Neural cell (in vitro differentiated cells): ENCODE data around the gene KIAA0586. TPM values are rescaled to one million over a fixed set of nuclear protein-coding genes. Genes with fewer than 3 reads are reported as not detected.

Source experiments
- H2AFZ ChIP-seq: fragments of 200-600, 300-800 bp; sonication (generic), shearing (Covaris generic); 2 replicates; pipeline ENCODE4 v1.6.0; 2014; ENCODE audit warnings: low read depth, mild to moderate bottlenecking, antibody characterized with exemption, low read length, moderate library complexity
- H3F3A ChIP-seq: fragments of 200-600 bp; shearing (Covaris generic); 2 replicates; pipeline ENCODE4 v1.6.1; 2016; ENCODE audit warnings: mild to moderate bottlenecking, moderate library complexity, mixed read lengths, antibody characterized with exemption, low read length; ENCODE audit not compliant: insufficient read depth, poor library complexity, severe bottlenecking
- H3K27ac ChIP-seq: fragments of 200-600, 300-800 bp; sonication (generic), shearing (Covaris generic); 2 replicates; pipeline ENCODE4 v1.5.1; 2014; ENCODE audit warnings: mild to moderate bottlenecking, low read length, moderate library complexity
- H3K27me3 ChIP-seq: fragments of 300-800, 200-600 bp; sonication (generic), shearing (Covaris generic); 2 replicates; pipeline ENCODE4 v1.6.0; 2014; ENCODE audit warnings: mild to moderate bottlenecking, low read depth, low read length, moderate library complexity; ENCODE audit not compliant: insufficient read depth
- H3K36me3 ChIP-seq: fragments of 300-800, 200-600 bp; sonication (generic), shearing (Covaris generic); 2 replicates; pipeline ENCODE4 v1.5.1; 2014; ENCODE audit warnings: mild to moderate bottlenecking, antibody characterized with exemption, low read length, moderate library complexity; ENCODE audit not compliant: insufficient read depth
- H3K4me2 ChIP-seq: fragments of 300-800, 200-600 bp; sonication (generic), shearing (Covaris generic); 2 replicates; pipeline ENCODE4 v1.6.0; 2014; ENCODE audit warnings: mild to moderate bottlenecking, low read length
- H3K4me3 ChIP-seq: fragments of 300-800, 200-600 bp; sonication (generic), shearing (Covaris generic); 2 replicates; pipeline ENCODE4 v1.5.1; 2014; ENCODE audit warnings: mild to moderate bottlenecking, low read length, moderate library complexity
- H3K79me2 ChIP-seq: fragments of 200-600 bp; shearing (Covaris generic); replicated peaks from 2 replicates; pipeline ENCODE4 v1.6.0; 2014; ENCODE audit warnings: mild to moderate bottlenecking, low read length, moderate library complexity; ENCODE audit not compliant: insufficient read depth
- H3K9ac ChIP-seq: fragments of 300-800, 200-600 bp; sonication (generic), shearing (Covaris generic); 2 replicates; pipeline ENCODE4 v1.6.1; 2016; ENCODE audit warnings: mild to moderate bottlenecking, low read length, mixed read lengths
- H3K9me2 ChIP-seq: fragments of 200-600 bp; shearing (Covaris generic); 2 replicates; pipeline ENCODE4 v1.6.1; 2016; ENCODE audit warnings: mild to moderate bottlenecking, low read length, mixed read lengths; ENCODE audit not compliant: insufficient read depth
- H3K9me3 ChIP-seq: fragments of 200-600, 300-800 bp; sonication (generic), shearing (Covaris generic); 2 replicates; pipeline ENCODE4 v1.6.1; 2016; ENCODE audit warnings: mild to moderate bottlenecking, mixed run types, low read length, moderate library complexity, mixed read lengths
- H4K20me1 ChIP-seq: fragments of 200-600 bp; shearing (Covaris generic); 2 replicates; pipeline ENCODE4 v1.6.1; 2016; ENCODE audit warnings: mild to moderate bottlenecking, mixed run types; ENCODE audit not compliant: insufficient read depth
- EP300 ChIP-seq: fragments of 450-650 bp; conservative IDR thresholded peaks from 2 replicates; pipeline ENCODE4 v1.6.1; 2014; ENCODE audit warnings: antibody characterized with exemption, mild to moderate bottlenecking, moderate library complexity; ENCODE audit not compliant: poor library complexity, severe bottlenecking
- EZH2 ChIP-seq: fragments of 200-600, 300-800 bp; shearing (Covaris generic), sonication (generic); IDR thresholded peaks from 2 replicates; pipeline ENCODE4 v1.6.1; 2014; ENCODE audit warnings: antibody characterized with exemption, low read length, borderline replicate concordance, mild to moderate bottlenecking; ENCODE audit not compliant: insufficient read depth, poor library complexity, severe bottlenecking
- MXI1 ChIP-seq: fragments of 450-650 bp; conservative IDR thresholded peaks from 2 replicates; pipeline ENCODE4 v1.6.1; 2014; ENCODE audit warnings: antibody characterized with exemption, mild to moderate bottlenecking; ENCODE audit not compliant: poor library complexity, severe bottlenecking
- POLR2AphosphoS5 ChIP-seq: IDR thresholded peaks from 2 replicates; pipeline ENCODE4 v1.6.1; 2012
- RAD21 ChIP-seq: fragments of 450-650 bp; conservative IDR thresholded peaks from 2 replicates; pipeline ENCODE4 v1.6.1; 2014; ENCODE audit warnings: antibody characterized with exemption, mild to moderate bottlenecking, moderate library complexity
- SMC3 ChIP-seq: fragments of 450-650 bp; conservative IDR thresholded peaks from 2 replicates; pipeline ENCODE4 v1.6.1; 2014; ENCODE audit warnings: antibody characterized with exemption, mild to moderate bottlenecking, moderate library complexity; ENCODE audit not compliant: poor library complexity
- TAF1 ChIP-seq: IDR thresholded peaks from 2 replicates; pipeline ENCODE4 v1.6.1; 2012; ENCODE audit warnings: low read depth
- polyA plus RNA-seq: library from polyadenylated mRNA; depleted of rRNA; stranded (reverse); fragments of >200 nt; gene quantifications from 2 replicates; pipeline ENCODE4 v1.2.3, GENCODE V29; 2014
- TF ChIP-seq, protein P1 (sequence below): IDR thresholded peaks from 2 replicates; pipeline ENCODE4 v1.6.1; 2012; ENCODE audit warnings: borderline replicate concordance
- TF ChIP-seq, protein P2 (sequence below): fragments of 450-650 bp; IDR thresholded peaks from 2 replicates; pipeline ENCODE4 v1.5.1; 2014; ENCODE audit warnings: antibody characterized with exemption, mild to moderate bottlenecking, moderate library complexity; ENCODE audit not compliant: poor library complexity, severe bottlenecking

Gene KIAA0586
- polyA plus RNA-seq, 1 donor from 2014 or later: 8.0 TPM

DNA sequence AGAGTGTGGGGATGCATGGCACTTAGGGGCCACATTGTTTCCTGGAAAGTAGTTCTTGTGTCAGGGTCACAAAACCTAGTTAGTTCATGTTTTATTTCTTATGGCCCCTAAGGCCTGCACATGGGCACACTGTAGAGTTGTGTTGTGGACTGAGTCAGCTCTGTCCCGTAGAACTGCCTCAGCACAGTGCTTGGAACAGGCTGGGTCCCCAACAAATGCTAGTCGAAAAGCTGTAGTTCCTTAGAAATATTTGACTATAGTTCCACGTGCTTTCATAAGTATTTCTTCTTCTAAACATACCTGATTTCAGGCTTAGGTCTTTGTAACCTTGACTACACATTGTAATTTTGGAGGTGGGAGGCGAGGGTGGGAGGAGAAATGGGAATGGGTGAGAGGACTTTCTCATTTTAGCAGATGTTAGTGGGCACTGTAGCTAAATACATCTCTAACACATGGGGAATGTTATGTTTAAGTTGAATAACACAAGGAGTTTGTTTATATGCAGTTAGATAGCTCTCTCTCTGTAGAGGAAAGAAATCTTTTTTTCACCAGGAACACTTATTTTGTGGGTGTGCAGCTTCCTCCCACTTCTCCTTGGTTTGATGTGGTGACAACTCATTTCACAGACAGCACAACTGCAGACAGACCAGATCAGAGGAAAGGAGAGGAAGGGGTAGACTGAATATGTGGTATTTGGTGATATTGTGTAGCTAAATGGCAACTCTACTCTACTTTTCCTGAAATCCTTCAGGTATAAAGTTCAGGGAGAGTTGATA lies 170.7 kb downstream of the KIAA0586 start:
- no peak overlapping the region for H2AFZ ChIP-seq

DNA sequence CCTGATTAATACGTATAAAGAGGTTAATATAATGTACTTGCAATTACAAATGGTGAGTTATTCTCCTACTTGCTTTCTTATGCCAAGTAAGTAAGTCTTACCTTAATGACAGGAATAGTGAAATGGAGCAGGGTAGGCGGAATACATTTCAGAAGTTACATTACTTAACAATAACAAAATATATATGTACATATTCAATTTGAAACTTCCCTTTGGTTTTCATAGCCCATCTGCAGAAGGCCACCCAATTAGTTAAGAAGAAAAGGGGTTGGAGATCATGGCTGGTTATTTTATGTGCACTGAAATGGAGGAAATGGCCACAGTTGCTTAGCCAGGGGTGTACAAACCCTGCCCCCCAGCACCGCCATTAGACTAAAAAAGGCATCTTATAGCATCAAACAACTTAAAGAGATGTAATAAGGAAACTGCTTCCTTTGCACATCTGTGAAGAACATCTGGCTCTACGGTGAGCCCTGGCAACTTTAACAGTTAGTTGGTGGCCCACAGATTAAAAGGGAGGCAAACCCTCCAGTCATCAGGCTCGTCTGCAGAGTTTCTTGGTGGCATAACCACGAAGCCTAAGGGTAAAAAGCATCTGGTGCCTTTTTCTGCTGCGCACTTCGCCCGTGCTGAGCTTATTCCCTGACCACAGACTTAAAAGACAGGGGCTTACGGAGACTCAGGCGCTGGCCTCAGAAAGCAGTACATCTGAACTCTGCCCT lies 171.4 kb downstream of the KIAA0586 start:
- H3K9me2 ChIP-seq: no peaks in the 10 kb centered on the region
- no peak overlapping the region for H3K9ac ChIP-seq
- H3K79me2 ChIP-seq: no peaks in the 10 kb centered on the region
- no peak overlapping the region for H3K4me3 ChIP-seq
- no peak overlapping the region for H3K27ac ChIP-seq
- no peaks in the 10 kb centered on the region for H3K27me3 ChIP-seq
- no peaks in the 10 kb centered on the region for H3K36me3 ChIP-seq
- no peaks in the 10 kb centered on the region for H4K20me1 ChIP-seq
- no peak for TF ChIP-seq SMC3
- no peak for TF ChIP-seq POLR2AphosphoS5
- TF ChIP-seq, protein P1, sequence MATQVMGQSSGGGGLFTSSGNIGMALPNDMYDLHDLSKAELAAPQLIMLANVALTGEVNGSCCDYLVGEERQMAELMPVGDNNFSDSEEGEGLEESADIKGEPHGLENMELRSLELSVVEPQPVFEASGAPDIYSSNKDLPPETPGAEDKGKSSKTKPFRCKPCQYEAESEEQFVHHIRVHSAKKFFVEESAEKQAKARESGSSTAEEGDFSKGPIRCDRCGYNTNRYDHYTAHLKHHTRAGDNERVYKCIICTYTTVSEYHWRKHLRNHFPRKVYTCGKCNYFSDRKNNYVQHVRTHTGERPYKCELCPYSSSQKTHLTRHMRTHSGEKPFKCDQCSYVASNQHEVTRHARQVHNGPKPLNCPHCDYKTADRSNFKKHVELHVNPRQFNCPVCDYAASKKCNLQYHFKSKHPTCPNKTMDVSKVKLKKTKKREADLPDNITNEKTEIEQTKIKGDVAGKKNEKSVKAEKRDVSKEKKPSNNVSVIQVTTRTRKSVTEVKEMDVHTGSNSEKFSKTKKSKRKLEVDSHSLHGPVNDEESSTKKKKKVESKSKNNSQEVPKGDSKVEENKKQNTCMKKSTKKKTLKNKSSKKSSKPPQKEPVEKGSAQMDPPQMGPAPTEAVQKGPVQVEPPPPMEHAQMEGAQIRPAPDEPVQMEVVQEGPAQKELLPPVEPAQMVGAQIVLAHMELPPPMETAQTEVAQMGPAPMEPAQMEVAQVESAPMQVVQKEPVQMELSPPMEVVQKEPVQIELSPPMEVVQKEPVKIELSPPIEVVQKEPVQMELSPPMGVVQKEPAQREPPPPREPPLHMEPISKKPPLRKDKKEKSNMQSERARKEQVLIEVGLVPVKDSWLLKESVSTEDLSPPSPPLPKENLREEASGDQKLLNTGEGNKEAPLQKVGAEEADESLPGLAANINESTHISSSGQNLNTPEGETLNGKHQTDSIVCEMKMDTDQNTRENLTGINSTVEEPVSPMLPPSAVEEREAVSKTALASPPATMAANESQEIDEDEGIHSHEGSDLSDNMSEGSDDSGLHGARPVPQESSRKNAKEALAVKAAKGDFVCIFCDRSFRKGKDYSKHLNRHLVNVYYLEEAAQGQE: no peak
- TF ChIP-seq RAD21: no peak
- TF ChIP-seq EP300: no peak
- TF ChIP-seq MXI1: no peak
- TF ChIP-seq TAF1: no peak
- TF ChIP-seq, protein P2, sequence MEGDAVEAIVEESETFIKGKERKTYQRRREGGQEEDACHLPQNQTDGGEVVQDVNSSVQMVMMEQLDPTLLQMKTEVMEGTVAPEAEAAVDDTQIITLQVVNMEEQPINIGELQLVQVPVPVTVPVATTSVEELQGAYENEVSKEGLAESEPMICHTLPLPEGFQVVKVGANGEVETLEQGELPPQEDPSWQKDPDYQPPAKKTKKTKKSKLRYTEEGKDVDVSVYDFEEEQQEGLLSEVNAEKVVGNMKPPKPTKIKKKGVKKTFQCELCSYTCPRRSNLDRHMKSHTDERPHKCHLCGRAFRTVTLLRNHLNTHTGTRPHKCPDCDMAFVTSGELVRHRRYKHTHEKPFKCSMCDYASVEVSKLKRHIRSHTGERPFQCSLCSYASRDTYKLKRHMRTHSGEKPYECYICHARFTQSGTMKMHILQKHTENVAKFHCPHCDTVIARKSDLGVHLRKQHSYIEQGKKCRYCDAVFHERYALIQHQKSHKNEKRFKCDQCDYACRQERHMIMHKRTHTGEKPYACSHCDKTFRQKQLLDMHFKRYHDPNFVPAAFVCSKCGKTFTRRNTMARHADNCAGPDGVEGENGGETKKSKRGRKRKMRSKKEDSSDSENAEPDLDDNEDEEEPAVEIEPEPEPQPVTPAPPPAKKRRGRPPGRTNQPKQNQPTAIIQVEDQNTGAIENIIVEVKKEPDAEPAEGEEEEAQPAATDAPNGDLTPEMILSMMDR: no peak
- no peak for TF ChIP-seq EZH2
- H2AFZ ChIP-seq: no peak overlapping the region
- H3F3A ChIP-seq: no peaks in the 10 kb centered on the region
- H3K9me3 ChIP-seq: no peaks in the 10 kb centered on the region
- no peak overlapping the region for H3K4me2 ChIP-seq

More for the DNA sequence above, 170.7 kb downstream of the KIAA0586 start:
- H3F3A ChIP-seq: no peaks in the 10 kb centered on the region
- no peak overlapping the region for H3K9ac ChIP-seq
- H3K4me3 ChIP-seq: no peak overlapping the region
- H3K36me3 ChIP-seq: no peaks in the 10 kb centered on the region
- no peaks in the 10 kb centered on the region for H3K9me3 ChIP-seq
- H3K9me2 ChIP-seq: no peaks in the 10 kb centered on the region
- no peak overlapping the region for H3K4me2 ChIP-seq
- TF ChIP-seq, protein P1: no peak
- TF ChIP-seq EZH2 (no peak), MXI1 (no peak), EP300 (no peak)
- H3K27me3 ChIP-seq: no peaks in the 10 kb centered on the region
- no peak overlapping the region for H3K27ac ChIP-seq
- no peaks in the 10 kb centered on the region for H4K20me1 ChIP-seq
- no peaks in the 10 kb centered on the region for H3K79me2 ChIP-seq
